DND-41 (cell line): ENCODE data around the gene GPR55.

Source experiments
- EZH2 ChIP-seq: IDR thresholded peaks from 3 replicates; pipeline ENCODE4 v1.6.1; 2012; ENCODE audit warnings: borderline replicate concordance, low read depth, mild to moderate bottlenecking, moderate library complexity, low read length, inconsistent platforms; ENCODE audit not compliant: severe bottlenecking
- TF ChIP-seq, protein P1 (sequence below): IDR thresholded peaks from 2 replicates; pipeline ENCODE4 v1.5.1; 2012; ENCODE audit warnings: borderline replicate concordance, low read length, moderate library complexity, mild to moderate bottlenecking; ENCODE audit not compliant: poor library complexity, severe bottlenecking; ENCODE audit errors: extremely low read depth

DNA sequence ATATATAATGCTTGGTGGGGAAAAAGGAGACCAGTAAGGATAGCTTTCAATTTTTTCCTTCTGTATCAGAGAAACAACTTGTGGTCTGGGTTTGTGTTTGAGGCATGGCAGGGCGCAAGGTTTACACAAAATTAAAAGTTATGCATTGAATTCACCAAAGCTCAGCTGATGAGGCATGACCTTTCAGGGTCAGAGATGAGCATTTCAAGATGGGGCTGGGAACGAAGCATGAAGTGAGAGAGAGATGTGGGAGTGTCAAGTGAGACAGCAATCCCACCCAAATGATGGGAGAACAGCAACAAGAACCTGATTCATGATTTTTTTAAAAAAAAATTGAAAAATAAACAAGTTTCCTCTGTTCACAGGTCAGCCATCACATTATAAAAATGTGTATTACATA lies 4.9 kb downstream of the GPR55 start:
- TF ChIP-seq, protein P1, sequence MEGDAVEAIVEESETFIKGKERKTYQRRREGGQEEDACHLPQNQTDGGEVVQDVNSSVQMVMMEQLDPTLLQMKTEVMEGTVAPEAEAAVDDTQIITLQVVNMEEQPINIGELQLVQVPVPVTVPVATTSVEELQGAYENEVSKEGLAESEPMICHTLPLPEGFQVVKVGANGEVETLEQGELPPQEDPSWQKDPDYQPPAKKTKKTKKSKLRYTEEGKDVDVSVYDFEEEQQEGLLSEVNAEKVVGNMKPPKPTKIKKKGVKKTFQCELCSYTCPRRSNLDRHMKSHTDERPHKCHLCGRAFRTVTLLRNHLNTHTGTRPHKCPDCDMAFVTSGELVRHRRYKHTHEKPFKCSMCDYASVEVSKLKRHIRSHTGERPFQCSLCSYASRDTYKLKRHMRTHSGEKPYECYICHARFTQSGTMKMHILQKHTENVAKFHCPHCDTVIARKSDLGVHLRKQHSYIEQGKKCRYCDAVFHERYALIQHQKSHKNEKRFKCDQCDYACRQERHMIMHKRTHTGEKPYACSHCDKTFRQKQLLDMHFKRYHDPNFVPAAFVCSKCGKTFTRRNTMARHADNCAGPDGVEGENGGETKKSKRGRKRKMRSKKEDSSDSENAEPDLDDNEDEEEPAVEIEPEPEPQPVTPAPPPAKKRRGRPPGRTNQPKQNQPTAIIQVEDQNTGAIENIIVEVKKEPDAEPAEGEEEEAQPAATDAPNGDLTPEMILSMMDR = no peak
- no peak for TF ChIP-seq EZH2
